GM18951 (cell line): ENCODE data around the gene DPH7.
"Not testable (repeated sequence)": the region's sequence is repeated elsewhere in the genome, so short reads cannot be mapped to it uniquely, and the experiment has no call there.

Source experiments
- POLR2A ChIP-seq: IDR thresholded peaks from 4 replicates; pipeline ENCODE4 v1.6.1; 2011; ENCODE audit warnings: mild to moderate bottlenecking; ENCODE audit not compliant: insufficient read length, insufficient read depth; ENCODE audit errors: extremely low read depth
- in situ Hi-C: fragments of 300-500 bp; cut with MboI; formaldehyde crosslinking; loops from one replicate; pipeline ENCODE4 v1.12.0; 2022; ENCODE audit warnings: low sequenced_read_pairs, mixed read lengths, inconsistent platforms; ENCODE audit not compliant: unreplicated experiment

Gene DPH7

GRCh38 chr9:137540536-137540935 lies 38.2 kb downstream of the DPH7 start:
- in situ Hi-C loops: no loop called here
- no peak for TF ChIP-seq POLR2A

GRCh38 chr9:137538058-137538457 lies 40.7 kb downstream of the DPH7 start:
- TF ChIP-seq POLR2A: no peak
- in situ Hi-C loops: no loop called here

- in situ Hi-C loops: not testable (repeated sequence)
Measured at GRCh38 chr9:137536594-137537131, 42.1 kb downstream of the DPH7 start.

GRCh38 chr9:137535120-137535428 lies 43.7 kb downstream of the DPH7 start:
- in situ Hi-C loops: no loop called here
- no peak for TF ChIP-seq POLR2A

- in situ Hi-C loops: no loop called here
- no peak for TF ChIP-seq POLR2A
Measured at GRCh38 chr9:137534256-137535119, 44.2 kb downstream of the DPH7 start.

GRCh38 chr9:137532891-137533468 lies 45.7 kb downstream of the DPH7 start:
- in situ Hi-C loops: not testable (repeated sequence)

- no peak for TF ChIP-seq POLR2A
- in situ Hi-C loops: no loop called here
Measured at GRCh38 chr9:137531099-137531765, 47.5 kb downstream of the DPH7 start.

GRCh38 chr9:137530331-137530730 lies 48.4 kb downstream of the DPH7 start:
- in situ Hi-C loops: no loop called here
- TF ChIP-seq POLR2A: no peak

- TF ChIP-seq POLR2A: no peak
- in situ Hi-C loops: loop anchor here (10.0 kb wide), 1 partner anchor 230 kb away; no protein-coding TSS in a partner anchor
Measured at GRCh38 chr9:137524981-137525317, 53.8 kb downstream of the DPH7 start.

GRCh38 chr9:137524161-137524980 lies 54.4 kb downstream of the DPH7 start:
- in situ Hi-C loops: loop anchor here (10.0 kb wide), 1 partner anchor 230 kb away; no protein-coding TSS in a partner anchor
- TF ChIP-seq POLR2A: no peak

- in situ Hi-C loops: loop anchor here (10.0 kb wide), 1 partner anchor 228 kb away; no protein-coding TSS in a partner anchor
- no peak for TF ChIP-seq POLR2A
Measured at GRCh38 chr9:137522746-137523455, 55.8 kb downstream of the DPH7 start.

- no peak for TF ChIP-seq POLR2A
- in situ Hi-C loops: loop anchor here (10.0 kb wide), 1 partner anchor 227 kb away; no protein-coding TSS in a partner anchor
Measured at GRCh38 chr9:137521405-137521985, 57.2 kb downstream of the DPH7 start.
